ENCODE results near the gene TNRC18.
A peak's percentile ranks its signal among the peaks of the same experiment; 100 is the strongest.
"Not testable (repeated sequence)": the region's sequence is repeated elsewhere in the genome, so short reads cannot be mapped to it uniquely, and the experiment has no call there.

Gene TNRC18

DNA sequence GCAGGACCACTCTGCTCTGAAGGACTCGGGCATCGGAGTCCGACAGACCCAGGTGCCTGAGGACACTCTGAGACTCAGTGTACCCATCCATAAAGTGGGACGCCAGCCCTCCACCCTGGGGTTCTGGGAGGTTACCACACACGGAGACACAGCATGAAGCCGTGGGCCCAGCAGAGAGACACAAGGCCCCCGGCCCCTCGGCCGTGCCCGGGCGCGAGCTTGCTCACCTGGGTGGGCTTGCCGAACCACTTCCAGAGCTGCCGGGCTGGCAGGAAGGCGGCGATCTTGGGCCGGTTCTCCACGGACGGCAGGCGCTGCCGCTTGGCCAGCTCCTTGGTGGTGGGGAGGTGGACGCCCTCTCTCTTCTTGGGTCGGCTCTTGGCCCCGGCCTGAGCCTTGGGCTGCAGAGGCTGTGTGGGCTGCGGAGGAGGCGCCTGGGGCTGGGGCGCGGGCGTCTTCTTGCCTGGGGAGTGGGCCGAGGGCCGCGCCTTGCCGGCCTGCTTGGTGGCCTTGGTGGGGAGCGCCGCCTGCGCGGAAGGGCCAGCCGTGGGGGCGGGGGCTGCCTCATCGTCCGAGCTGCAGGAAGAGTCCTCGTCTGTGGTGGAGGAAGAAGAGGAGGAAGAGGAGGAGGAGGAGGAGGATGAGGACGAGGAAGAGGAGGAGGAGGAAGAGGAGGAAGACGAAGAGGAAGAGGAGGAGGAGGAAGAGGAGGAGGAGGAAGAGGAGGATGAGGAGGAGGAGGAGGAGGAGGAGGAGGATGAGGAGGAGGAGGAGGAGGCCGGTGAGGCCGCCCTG lies 111.2 kb downstream of the TNRC18 start:
- not testable (repeated sequence) for DNase-seq

DNA sequence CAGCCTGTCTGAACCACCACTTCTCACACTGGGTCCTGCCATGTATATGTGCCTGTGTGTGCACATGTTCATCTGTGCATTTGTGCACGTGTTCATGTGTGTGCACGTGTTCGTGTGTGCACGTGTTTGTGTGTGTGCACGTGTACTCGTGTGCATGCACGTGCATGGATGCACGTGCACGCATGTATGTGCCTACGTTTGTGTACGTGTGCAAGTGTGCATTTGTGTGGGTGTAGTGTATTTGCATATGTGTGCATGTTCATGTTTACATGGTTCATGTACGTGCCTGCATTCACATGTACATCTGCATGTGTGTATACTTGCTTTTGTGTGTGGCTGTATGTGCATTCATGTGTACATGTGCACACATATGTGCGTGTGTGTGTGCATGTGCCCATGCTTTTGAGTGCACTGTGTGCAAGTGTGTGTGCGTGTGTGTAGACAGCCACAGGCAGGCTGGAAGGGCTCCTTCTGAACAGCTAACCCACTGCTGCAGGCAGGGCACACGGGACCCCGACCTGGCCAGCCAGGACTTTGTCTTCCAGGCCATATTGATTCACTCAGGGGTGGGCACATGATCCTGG lies 112.7 kb downstream of the TNRC18 start:
- DNase-seq = no peak

DNA sequence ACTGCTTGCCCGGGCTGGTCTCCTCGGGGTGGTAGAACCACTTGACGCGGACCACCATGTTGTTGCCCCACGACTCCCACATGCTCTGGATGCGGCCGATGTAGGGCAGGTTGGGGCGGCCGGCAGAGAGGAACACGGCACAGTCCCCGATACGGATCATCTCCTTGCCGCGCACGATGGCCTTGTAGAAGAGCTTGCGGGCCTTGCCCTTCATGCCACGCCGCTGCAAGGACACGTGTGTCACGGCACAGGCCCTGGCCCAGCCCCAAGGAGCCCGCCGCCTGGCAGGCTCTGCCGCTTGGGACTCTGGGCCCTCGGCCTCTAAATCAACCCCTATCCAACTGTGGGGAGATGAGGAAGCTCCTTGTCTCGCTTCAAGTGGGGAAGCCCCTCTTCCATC lies 114.5 kb downstream of the TNRC18 start:
- DNase-seq = no peak

DNA sequence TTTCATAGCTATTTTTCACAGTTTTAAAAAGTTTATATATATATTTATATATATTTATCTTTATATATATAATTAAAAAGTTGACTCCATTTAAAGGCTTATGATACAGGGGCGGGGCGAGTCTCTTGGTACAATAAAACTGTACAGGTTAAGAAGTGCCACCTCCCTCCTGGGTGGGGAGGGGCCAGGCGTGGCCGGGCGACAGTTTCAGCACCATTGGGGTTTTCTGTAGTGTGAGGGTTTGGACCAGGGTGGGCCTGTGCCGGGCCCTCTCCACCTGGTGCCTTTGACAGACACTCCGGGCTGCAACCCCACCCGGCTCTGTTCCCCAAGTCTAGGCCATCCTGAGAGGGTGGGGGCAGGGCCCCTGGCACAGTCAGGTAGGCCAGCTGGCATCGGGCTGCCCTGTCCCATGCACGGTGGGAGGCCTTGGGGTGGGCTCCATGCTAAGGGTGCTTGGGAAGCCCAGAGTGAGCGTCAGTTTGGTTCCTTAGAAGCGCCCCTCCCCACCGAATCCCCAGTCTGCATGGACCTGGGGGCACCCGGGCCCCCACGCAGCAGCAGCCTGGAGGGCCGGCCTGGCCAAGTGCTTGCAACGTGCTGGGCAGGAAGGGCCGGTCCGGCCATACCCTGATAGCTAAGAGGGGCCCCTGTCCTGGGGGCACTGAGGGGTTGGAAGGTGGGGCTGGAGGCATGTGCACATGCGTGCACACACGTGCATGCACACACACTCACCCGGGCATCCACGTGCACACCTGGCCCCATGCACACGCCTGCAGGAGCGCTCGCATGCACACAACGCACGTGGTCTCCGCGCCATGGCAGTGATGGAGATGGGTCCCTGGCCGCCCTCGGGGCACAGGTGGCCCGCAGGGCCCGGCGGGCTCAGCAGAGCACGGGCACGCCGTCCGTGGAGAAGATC lies 116.2 kb downstream of the TNRC18 start:
- not testable (repeated sequence) for DNase-seq

DNA sequence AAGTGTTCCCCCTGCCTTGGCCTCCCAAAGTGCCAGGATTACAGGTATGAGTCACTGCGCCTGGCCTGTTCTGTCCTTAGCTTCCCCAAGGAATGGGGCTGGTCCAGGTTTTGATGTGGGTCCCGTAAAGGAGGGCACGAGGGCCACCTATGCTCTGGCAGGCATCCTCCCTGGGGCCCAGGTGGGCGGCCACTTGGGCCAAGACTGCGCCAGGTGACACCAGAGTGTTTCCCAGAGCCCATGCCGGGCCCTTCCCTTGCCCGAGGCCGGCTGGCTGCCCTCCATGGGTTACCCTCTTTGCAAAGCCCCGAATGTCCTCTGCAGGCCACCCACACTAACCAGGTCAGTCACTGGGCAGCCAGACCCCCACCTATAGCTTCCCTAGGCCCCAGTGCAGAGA lies 118.6 kb downstream of the TNRC18 start:
- not testable (repeated sequence) for DNase-seq

DNA sequence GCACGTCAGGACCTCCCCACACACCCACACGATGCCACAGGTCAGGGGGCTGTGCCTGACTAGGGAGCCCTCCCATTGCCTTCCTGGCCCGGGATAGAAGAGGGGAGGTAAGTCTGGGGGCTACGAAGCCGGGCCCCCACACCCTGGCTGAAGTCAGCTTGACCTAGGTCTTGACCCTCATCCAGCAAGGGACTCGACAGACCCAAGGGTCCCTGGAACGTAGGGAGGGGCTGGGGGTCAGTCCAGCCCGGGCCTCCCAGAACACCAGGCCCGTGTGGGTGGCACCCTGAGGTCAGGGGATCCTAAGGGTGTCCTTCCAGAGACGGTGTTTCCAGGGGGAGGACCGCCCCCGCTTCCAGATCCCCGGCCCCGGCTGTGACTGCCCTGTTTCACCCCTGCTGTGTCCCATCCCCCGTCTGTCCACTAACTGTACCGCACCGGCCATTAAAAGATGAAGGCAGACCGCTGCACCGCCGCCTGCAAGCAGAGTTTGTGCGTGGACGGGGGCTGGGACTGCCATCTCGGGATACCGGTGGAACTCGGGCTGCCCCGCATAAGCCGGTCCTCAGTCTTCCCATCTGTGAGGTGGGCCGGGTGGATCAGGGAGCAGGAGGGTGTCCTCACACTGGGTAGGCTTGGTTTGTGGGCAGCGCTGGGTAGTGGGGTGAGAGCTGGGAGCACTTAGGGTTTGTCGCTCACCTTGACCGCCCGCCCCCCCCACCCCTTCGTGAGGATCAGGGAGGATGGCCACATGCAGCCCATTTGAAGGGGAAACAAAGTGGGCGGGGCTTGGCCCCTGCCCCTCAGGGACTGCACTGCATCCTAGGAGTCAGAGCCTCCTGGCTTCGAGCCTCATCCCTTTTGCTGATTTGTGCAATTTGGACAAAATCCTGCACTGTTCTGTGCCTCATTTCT lies 119.8 kb downstream of the TNRC18 start:
- no peak for DNase-seq

DNA sequence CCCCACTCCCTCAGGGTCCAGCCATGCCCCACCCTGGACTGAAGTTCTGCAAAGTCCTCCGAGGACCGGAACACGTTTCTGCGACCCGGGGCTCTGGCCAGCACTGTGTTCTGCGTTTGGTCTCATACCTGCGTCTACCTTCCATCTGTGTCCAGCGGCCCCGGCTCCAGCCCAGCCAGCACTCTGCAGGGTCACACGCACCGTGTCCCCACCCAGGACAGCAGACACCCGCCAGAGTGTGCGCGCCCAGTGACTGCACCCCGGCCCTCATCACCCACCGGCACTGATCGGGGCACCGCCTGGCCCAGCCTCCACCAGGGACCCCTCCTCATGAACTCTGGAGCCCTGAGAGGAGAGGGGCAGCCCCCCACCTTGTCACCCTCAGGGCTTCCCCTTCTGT lies 120.6 kb downstream of the TNRC18 start:
- no peak for DNase-seq

DNA sequence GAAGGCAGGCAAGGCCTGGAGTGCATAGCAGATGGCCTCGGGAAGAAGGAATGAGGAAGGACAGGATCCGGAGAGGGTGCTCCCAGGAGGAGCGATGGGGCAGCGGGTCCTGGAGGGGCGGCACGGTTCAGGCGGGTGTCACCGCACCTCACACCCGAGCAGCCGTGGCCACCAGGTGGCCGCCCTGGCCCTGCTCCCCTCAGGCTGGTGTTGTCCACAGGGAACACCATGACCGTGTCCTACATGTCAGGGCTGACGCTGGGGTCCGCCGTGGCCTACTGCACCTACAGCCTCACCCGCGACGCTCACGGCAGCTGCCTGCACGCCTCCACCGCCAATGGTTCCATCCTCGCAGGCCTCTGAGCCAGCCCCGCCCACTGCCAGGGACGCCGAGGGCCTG lies 121.1 kb downstream of the TNRC18 start:
- DNase-seq = no peak

DNA sequence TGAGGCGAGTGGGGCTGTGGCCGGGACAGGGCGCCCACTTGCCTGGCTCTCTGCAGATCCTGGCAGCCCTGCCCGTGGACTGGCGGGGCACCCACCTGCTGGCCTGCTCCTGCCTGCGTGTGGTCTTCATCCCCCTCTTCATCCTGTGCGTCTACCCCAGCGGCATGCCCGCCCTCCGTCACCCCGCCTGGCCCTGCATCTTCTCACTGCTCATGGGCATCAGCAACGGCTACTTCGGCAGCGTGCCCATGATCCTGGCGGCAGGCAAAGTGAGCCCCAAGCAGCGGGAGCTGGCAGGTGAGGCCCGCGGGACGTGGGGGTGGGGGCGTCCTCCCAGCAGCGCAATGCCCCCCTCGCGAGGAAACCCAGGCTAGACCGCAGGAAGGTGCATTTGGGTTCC lies 123.3 kb downstream of the TNRC18 start:
- DNase-seq = no peak

DNA sequence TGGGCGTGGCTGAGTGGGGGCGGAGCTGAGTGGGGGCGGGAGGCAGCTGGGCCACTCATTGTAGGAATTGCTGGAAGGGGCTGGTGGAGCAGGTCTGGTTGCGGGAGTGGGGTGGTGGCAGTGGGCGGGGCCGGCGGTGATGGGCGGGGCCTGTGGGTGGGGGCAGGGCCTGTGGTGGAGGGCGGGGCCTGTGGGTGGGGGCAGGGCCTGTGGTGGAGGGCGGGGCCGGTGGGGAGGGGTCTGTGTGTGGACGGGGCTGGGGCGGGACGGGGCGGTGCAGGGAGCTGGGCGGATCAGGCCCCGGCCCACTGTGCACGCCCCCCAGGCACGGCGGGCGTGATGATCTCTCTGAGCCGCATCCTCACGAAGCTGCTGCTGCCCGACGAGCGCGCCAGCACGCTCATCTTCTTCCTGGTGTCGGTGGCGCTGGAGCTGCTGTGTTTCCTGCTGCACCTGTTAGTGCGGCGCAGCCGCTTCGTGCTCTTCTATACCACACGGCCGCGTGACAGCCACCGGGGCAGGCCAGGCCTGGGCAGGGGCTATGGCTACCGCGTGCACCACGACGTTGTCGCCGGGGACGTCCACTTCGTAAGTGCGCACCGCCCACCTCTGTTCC lies 126.9 kb downstream of the TNRC18 start:
- peak; percentile 55 for DNase-seq

DNA sequence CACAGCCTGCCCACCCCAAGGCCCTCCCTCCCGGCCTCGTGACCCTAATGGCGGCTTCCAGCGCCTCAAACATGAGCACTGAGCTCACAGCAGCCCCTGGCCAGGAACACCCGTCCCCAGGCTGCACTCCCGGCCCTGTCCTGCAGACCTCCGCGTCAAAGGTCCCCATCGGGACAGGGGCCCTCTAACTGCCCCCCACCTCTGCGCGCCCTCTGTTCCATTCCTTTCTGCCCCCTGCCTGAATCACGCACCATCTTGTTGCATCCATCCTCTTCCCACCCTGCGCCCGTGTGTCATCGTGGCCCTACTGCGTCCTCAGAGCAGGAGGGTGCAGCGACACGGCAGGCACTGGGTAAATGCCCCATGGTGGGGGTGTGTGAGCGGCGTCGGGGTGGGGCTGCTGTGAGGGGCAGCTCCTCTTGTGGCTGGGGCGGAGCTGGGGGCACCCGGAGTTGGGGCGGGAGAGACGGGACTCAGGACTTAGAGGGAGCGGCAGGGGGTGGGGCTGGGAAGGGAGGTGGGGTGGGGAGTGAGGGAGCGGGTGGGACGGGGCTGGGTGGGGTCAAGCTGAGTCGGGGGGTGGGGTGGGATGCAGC lies 127.5 kb downstream of the TNRC18 start:
- no peak for DNase-seq

DNA sequence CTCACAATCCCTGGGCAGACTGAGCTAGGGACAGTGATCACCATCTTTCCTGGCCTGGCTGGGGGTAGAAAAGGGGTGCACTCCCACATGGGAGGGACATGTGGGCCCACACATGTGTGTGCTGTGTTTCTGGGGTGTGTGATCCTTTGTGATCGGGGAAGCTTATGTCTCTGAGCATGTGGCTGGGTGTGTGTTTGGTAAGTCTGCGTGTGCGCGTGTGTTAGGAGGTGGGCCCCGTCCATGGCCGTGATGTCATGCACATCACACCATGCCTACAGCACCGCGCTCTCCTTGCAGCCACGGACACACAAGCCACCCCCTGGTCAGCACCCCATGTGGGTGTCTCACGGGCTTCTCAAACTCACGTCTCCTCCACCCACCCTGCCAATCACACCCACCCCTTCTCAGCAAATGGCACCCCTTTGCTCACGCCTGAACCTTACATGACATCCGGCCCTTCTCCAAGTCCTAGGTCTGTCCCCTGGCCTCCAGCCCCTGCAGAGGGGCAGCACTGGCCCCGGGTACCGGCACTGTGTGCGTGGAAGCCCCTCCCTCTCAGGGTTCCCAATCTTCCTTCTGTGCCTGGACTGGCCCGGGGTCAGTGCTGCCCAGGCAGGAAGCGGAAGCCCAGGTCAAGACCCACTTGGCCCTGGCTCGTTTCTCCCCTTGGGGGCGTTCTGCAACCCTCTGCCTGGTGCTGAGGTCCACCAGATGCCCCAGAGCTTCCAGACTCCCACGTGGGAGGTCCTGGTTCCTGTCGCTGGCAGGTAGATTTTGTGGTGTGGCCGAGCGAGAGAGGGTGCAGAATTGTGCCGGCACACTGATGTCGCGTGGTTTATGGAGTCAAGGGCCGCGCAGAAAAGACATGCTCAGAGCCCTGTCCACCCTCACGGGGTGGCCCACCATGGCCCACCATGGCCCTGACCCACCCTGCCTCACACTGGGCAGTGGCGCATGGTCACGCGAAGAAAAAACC lies 128.3 kb downstream of the TNRC18 start:
- no peak for DNase-seq

DNA sequence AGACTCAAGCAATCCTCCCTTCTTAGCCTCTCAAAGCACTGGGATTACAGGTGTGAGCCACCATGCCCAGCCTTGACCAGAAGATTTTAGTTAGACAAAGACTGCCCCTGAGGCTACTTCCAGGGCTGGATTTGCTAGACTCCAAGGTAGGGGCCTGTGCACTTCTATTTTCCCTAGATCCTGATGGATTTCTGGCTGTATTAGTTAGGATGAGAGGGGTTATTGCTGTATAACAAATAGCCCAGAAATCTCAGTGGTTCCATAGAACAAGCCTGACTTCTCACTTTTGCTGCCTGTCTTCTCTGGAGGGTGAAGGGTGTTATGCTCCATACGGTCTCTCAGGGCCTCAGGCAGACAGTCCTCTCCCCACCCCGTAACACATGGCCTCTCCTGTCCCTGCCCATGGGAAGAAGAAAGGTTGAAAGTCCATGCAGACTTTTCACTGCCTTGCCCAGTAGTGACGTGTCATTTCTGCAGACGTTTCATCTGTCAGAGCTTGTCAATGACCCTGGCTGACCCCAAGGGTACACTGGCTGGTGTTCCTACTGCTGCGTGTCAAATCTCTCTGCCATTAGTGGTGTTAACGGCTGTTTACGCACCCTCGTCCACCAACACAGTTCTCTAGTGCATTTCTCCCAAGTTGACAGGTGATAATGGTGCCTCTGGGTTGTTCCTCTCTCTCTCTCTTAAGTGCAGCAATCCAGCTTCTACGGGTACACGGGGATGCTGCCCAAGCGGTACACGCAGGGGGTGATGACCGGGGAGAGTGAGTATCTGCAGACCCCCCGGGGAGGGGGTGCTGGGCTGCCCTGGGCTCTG lies 129.3 kb downstream of the TNRC18 start:
- no peak for DNase-seq

DNA sequence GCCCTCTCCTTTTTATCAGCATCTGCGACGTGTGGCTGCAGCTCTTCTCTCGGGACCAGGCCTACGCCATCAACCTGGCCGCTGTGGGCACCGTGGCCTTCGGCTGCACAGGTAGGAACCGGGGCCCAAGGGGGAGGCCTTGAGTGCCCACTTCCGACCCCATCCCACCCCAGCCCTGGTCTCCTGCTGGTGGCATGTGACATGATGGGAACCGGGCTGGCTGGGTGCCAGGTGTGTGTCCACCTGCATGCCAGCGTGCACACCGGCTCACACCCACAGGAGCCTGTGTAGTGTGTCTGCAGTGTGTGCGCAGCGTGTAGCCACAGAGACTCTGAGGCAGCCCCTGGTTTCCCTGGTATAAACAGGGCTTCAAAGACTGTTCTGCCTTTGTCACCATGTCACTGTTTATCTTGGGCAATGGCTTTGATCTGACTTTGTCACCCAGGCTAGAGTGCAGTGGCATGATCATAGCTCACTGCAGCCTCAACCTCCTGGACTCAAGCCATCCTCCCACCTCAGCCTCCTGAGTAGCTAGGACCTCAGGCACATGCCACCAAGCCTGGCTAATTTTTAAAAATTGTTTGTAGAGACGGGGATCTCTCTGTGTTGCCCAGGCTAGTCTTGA lies 131.8 kb downstream of the TNRC18 start:
- not testable (repeated sequence) for DNase-seq

DNA sequence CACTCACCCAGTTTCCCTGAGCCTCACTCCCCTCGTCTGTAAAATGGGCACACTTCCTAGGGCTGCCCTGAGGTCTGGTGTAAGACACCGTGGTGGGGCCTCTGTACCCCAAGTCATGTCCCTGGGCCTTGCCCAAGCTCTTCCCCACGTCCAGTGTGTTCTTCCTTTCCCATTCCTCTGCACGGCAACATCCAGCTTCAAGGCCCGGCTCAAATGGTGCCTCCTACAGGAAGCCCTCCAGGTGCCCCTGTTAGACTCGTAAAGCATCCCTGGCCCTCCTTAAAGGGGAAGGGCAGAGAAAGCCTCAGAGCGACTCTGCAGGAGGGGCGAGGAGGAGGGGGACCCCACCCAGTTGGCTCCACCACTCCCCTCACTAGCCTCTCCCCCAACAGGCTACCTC lies 132.3 kb downstream of the TNRC18 start:
- DNase-seq = no peak

DNA sequence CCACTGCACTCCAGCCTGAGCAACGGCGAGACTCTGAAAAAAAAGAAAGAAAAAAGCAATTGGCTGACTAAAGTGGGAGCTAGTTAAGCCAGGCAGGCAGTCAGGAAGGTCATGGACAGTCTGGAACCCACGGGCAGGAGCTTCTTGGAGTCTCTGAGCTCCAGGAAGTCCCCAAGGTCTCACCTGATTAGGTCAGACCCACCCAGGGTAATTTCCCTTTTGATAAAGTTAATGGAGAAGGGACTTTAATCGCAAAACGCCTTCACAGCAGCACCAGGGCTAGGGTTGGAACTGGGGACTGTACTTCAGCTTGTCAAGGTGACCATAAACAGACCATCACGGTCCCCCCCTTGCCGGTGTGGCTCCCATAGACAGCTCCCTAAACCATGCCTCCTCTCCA lies 134.3 kb downstream of the TNRC18 start:
- no peak for DNase-seq

DNA sequence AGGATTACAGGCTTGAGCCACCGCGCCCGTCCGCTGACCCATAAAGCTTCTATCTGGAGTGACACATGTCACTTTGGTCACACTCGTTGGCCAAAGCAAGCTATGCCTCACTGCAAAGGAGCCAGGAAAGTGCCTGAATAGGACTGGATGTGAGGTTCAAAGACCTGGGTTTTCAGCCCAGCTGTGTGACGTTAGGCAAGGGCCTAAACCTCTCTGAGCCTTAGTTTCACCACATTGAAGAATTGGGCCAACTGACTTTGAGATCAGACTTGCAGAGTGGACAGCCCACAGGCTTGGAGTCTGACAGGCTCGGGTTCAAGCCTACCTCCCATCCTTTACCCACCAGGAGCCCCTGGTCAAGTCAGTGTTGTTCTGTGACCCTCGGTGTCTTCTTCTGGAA lies 135.1 kb downstream of the TNRC18 start:
- DNase-seq = not testable (repeated sequence)

DNA sequence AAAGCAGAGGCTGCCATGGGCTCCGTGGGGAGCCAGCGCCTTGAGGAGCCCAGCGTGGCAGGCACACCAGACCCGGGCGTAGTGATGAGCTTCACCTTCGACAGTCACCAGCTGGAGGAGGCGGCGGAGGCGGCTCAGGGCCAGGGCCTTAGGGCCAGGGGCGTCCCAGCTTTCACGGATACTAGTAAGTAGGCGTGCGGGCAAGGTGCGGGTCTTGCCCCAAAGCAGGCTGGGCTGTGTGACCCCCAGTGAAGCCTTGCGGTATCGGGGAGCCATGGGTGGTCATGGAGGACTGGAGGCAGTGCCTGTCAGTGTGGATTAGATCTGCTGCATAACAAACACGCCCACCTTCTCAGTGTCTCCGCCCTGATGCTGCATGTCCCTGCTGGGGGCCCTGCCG lies 135.8 kb downstream of the TNRC18 start:
- no peak for DNase-seq

DNA sequence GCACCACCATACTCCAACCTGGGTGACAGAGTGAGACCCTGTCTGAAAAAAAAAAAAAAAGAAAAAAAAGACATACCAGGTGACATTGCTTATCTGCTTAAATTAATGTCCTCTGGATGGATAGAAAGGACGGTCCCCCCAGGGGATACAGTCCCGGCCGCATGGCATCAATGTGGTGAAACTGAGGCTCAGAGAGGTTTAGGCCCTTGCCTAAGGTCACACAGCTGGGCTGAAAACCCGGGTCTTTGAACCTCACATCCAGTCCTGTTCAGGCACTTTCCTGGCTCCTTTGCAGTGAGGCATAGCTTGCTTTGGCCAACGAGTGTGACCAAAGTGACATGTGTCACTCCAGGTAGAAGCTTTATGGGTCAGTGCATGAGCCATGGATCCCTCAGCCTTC lies 136.3 kb downstream of the TNRC18 start:
- DNase-seq = not testable (repeated sequence)
